SK-N-SH treated with all-trans-retinoic acid at 6 μM for 48 hours (cell line): ENCODE data around the gene PIBF1.
"Not testable (repeated sequence)": the region's sequence is repeated elsewhere in the genome, so short reads cannot be mapped to it uniquely, and the experiment has no call there.

Experiments
- ATAC-seq: fragments of 200-7000 bp; cut with Tn5 transposase; 3 replicates; pipeline ENCODE4 v1.9.1; 2020; ENCODE audit warnings: mild to moderate bottlenecking, moderate library complexity
- ARNTL ChIP-seq: fragments of 450-650 bp; formaldehyde crosslinking; IDR thresholded peaks from 2 replicates; pipeline ENCODE4 v1.5.0; 2020; ENCODE audit warnings: low read depth, mild to moderate bottlenecking, moderate library complexity, borderline replicate concordance
- BACH2 ChIP-seq: fragments of 250-450 bp; sonication (Bioruptor Pico); IDR thresholded peaks from 2 replicates; pipeline ENCODE4 v1.9.0; 2021; ENCODE audit warnings: mild to moderate bottlenecking, borderline replicate concordance
- CREB5 ChIP-seq: fragments of 250-450 bp; sonication (Bioruptor Pico); IDR thresholded peaks from 2 replicates; pipeline ENCODE4 v1.5.1; 2020; ENCODE audit warnings: low read depth, mild to moderate bottlenecking, moderate library complexity
- CSDC2 ChIP-seq: fragments of 250-450 bp; sonication (Bioruptor Pico); IDR thresholded peaks from 2 replicates; pipeline ENCODE4 v1.5.0; 2020; ENCODE audit warnings: mild to moderate bottlenecking, moderate library complexity
- CSRNP3 ChIP-seq: fragments of 250-450 bp; sonication (Bioruptor Pico); IDR thresholded peaks from 2 replicates; pipeline ENCODE4 v1.5.1; 2021; ENCODE audit warnings: mild to moderate bottlenecking, moderate library complexity
- ESRRG ChIP-seq: fragments of 250-450 bp; sonication (Bioruptor Pico); IDR thresholded peaks from 2 replicates; pipeline ENCODE4 v1.6.1; 2021; ENCODE audit warnings: mild to moderate bottlenecking
- GLIS3 ChIP-seq: fragments of 250-450 bp; sonication (Bioruptor Pico); IDR thresholded peaks from 2 replicates; pipeline ENCODE4 v1.5.0; 2020; ENCODE audit warnings: mild to moderate bottlenecking, moderate library complexity
- ISL1 ChIP-seq: fragments of 250-450 bp; sonication (Bioruptor Pico); IDR thresholded peaks from 2 replicates; pipeline ENCODE4 v2.1.2; 2022; ENCODE audit warnings: mild to moderate bottlenecking, moderate library complexity
- OSR1 ChIP-seq: fragments of 250-450 bp; sonication (Bioruptor Pico); IDR thresholded peaks from 2 replicates; pipeline ENCODE4 v1.8.0; 2022; ENCODE audit warnings: moderate library complexity, mild to moderate bottlenecking, inconsistent platforms
- POU6F1 ChIP-seq: fragments of 250-450 bp; sonication (Bioruptor Pico); IDR thresholded peaks from 2 replicates; pipeline ENCODE4 v1.8.0; 2021; ENCODE audit warnings: low read depth, mild to moderate bottlenecking, moderate library complexity, borderline replicate concordance
- PPARA ChIP-seq: fragments of 250-450 bp; sonication (Bioruptor Pico); IDR thresholded peaks from 2 replicates; pipeline ENCODE4 v1.5.0; 2020; ENCODE audit warnings: mild to moderate bottlenecking, borderline replicate concordance
- RARB ChIP-seq: fragments of 250-450 bp; sonication (Bioruptor Pico); IDR thresholded peaks from 2 replicates; pipeline ENCODE4 v1.8.0; 2021; ENCODE audit warnings: mild to moderate bottlenecking, moderate library complexity
- TCF4 ChIP-seq: fragments of 250-450 bp; sonication (Bioruptor Pico); IDR thresholded peaks from 2 replicates; pipeline ENCODE4 v1.8.0; 2021; ENCODE audit warnings: mild to moderate bottlenecking, moderate library complexity, borderline replicate concordance
- TOX ChIP-seq: fragments of 250-450 bp; sonication (Bioruptor Pico); IDR thresholded peaks from 2 replicates; pipeline ENCODE4 v1.8.0; 2021; ENCODE audit warnings: mild to moderate bottlenecking, moderate library complexity, borderline replicate concordance
- TSHZ2 ChIP-seq: fragments of 250-450 bp; sonication (Bioruptor Pico); IDR thresholded peaks from 2 replicates; pipeline ENCODE4 v1.5.0; 2020; ENCODE audit warnings: mild to moderate bottlenecking, moderate library complexity
- ZC3H10 ChIP-seq: fragments of 250-450 bp; sonication (Bioruptor Pico); IDR thresholded peaks from 2 replicates; pipeline ENCODE4 v1.5.1; 2021; ENCODE audit warnings: mild to moderate bottlenecking, moderate library complexity
- ZFP3 ChIP-seq: fragments of 250-450 bp; sonication (Bioruptor Pico); IDR thresholded peaks from 2 replicates; pipeline ENCODE4 v1.5.0; 2020; ENCODE audit warnings: mild to moderate bottlenecking, moderate library complexity
- ZFP30 ChIP-seq: fragments of 450-650 bp; formaldehyde crosslinking; IDR thresholded peaks from 2 replicates; pipeline ENCODE4 v1.5.0; 2022; ENCODE audit warnings: mild to moderate bottlenecking, moderate library complexity
- ZNF565 ChIP-seq: fragments of 450-650 bp; formaldehyde crosslinking; conservative IDR thresholded peaks from 2 replicates; pipeline ENCODE4 v1.5.0; 2020; ENCODE audit warnings: low read depth, mild to moderate bottlenecking, moderate library complexity
- ZNF70 ChIP-seq: fragments of 450-650 bp; formaldehyde crosslinking; IDR thresholded peaks from 2 replicates; pipeline ENCODE4 v1.5.0; 2020; ENCODE audit warnings: mild to moderate bottlenecking, moderate library complexity
- ZNF8 ChIP-seq: fragments of 450-650 bp; formaldehyde crosslinking; IDR thresholded peaks from 2 replicates; pipeline ENCODE4 v1.5.0; 2020; ENCODE audit warnings: mild to moderate bottlenecking, moderate library complexity

PIBF1 gene

GRCh38 chr13:72932250-72932649 lies 150.3 kb downstream of the PIBF1 start (continued):
- no peak for TF ChIP-seq CREB5
- no peak for TF ChIP-seq GLIS3 (CRISPR knock-in tag)
- TF ChIP-seq PPARA (CRISPR knock-in tag): no peak
- TF ChIP-seq ZNF70 (CRISPR knock-in tag): no peak
- TF ChIP-seq ISL1: no peak
- TF ChIP-seq, all 23 proteins: peak for 0

- not testable (repeated sequence) for ATAC-seq
Observed at GRCh38 chr13:72946267-72946666, 164.3 kb downstream of the PIBF1 start.

GRCh38 chr13:72952529-72953141 lies 170.7 kb downstream of the PIBF1 start:
- ATAC-seq: peak; percentile 18; the same call in 1 of the 3 replicates
- TF ChIP-seq ISL1: no peak
- TF ChIP-seq TCF4 (CRISPR knock-in tag): no peak
- TF ChIP-seq CSDC2 (CRISPR knock-in tag): no peak
- TF ChIP-seq ZNF8 (CRISPR knock-in tag): no peak
- no peak for TF ChIP-seq ZFP30 (CRISPR knock-in tag)
- no peak for TF ChIP-seq ZNF70 (CRISPR knock-in tag)
- no peak for TF ChIP-seq TSHZ2
- no peak for TF ChIP-seq ARNTL (CRISPR knock-in tag)
- TF ChIP-seq OSR1 (CRISPR knock-in tag): no peak
- no peak for TF ChIP-seq ZNF565
- no peak for TF ChIP-seq ZC3H10 (CRISPR knock-in tag)
- TF ChIP-seq POU6F1 (CRISPR knock-in tag): no peak
- TF ChIP-seq RARB (CRISPR knock-in tag): no peak
- no peak for TF ChIP-seq ZFP3 (CRISPR knock-in tag)
- no peak for TF ChIP-seq TOX
- TF ChIP-seq, all 23 proteins: peak for 0

GRCh38 chr13:72953391-72953965 lies 171.5 kb downstream of the PIBF1 start:
- ATAC-seq: no peak
- no peak for TF ChIP-seq ZNF8 (CRISPR knock-in tag)
- TF ChIP-seq PPARA (CRISPR knock-in tag): no peak
- TF ChIP-seq BACH2 (CRISPR knock-in tag): no peak
- TF ChIP-seq ZFP30 (CRISPR knock-in tag): no peak
- no peak for TF ChIP-seq CSRNP3 (CRISPR knock-in tag)
- TF ChIP-seq ZFP3 (CRISPR knock-in tag): no peak
- TF ChIP-seq TCF4 (CRISPR knock-in tag): no peak
- TF ChIP-seq GLIS3 (CRISPR knock-in tag): no peak
- TF ChIP-seq ARNTL (CRISPR knock-in tag): no peak
- no peak for TF ChIP-seq ESRRG (CRISPR knock-in tag)
- no peak for TF ChIP-seq RARB (CRISPR knock-in tag)
- no peak for TF ChIP-seq OSR1 (CRISPR knock-in tag)
- TF ChIP-seq CREB5: no peak
- TF ChIP-seq, all 23 proteins: peak for 0
